SK-N-SH (cell line): ENCODE measurements around the gene MMP8. TPM values are rescaled to one million over a fixed set of nuclear protein-coding genes. Genes with fewer than 3 reads are reported as not detected.

Experiments used
- CTCF ChIA-PET: fragments of 300-600, 350-600 bp; formaldehyde crosslinking; extraction: SDS; loops from one replicate; lab custom pipeline; 2021; lab: Yijun Ruan, JAX
- POLR2A ChIA-PET: fragments of 350-600 bp; sonication (Branson Sonifier 250); formaldehyde crosslinking; extraction: SDS; loops from one replicate; lab custom pipeline; 2020; ENCODE audit warnings: antibody characterized with exemption, inconsistent platforms; lab: Yijun Ruan, JAX
- DNase-seq: peaks from one replicate; pipeline ENCODE4 v3.0.0; 2012
- H2AFZ ChIP-seq: fragments of 200-600 bp; sonication (generic); 2 replicates; pipeline ENCODE4 v1.8.1; 2016; ENCODE audit warnings: antibody characterized with exemption, mild to moderate bottlenecking, low read depth
- H3F3A ChIP-seq: fragments of 200-600 bp; sonication (generic); replicated peaks from 2 replicates; pipeline ENCODE3; 2016; ENCODE audit warnings: antibody characterized with exemption, mild to moderate bottlenecking; ENCODE audit not compliant: insufficient read depth
- H3K27ac ChIP-seq, 2 experiments: fragments of 200-500 bp in 1 of 2; fragments of 200-600 bp in 1 of 2; sonication (Bioruptor generic) in 1 of 2; sonication (generic), shearing (Covaris generic) in 1 of 2; 2 replicates each; pipeline versions ENCODE4 v1.5.1 to v1.6.1; 2014 to 2016; ENCODE audit warnings: low read depth in 2 of 2, inconsistent platforms in 1 of 2, low read length in 1 of 2, mild to moderate bottlenecking in 1 of 2, mixed read lengths in 1 of 2
- H3K27me3 ChIP-seq: fragments of 200-600 bp; sonication (generic), shearing (Covaris generic); 2 replicates; pipeline ENCODE4 v1.6.1; 2016; ENCODE audit warnings: mixed run types; ENCODE audit not compliant: insufficient read depth
- H3K36me3 ChIP-seq, 2 experiments: fragments of 200-500 bp in 1 of 2; fragments of 200-600 bp in 1 of 2; sonication (Bioruptor generic) in 1 of 2; sonication (generic) in 1 of 2; replicated peaks in 1 of 2; 2 replicates each; pipeline versions ENCODE3 to v1.5.1; 2014 to 2016; ENCODE audit warnings: low read length in 1 of 2, mild to moderate bottlenecking in 1 of 2; ENCODE audit not compliant: insufficient read depth in 2 of 2, control insufficient read depth in 1 of 2
- H3K4me1 ChIP-seq, 2 experiments: fragments of 200-500 bp in 1 of 2; fragments of 200-600 bp in 1 of 2; sonication (Bioruptor generic) in 1 of 2; sonication (generic), shearing (Covaris generic) in 1 of 2; 2 replicates each; pipeline versions ENCODE4 v1.5.1 to v1.6.1; 2014 to 2016; ENCODE audit warnings: low read depth in 1 of 2, low read length in 1 of 2, mixed run types in 1 of 2; ENCODE audit not compliant: insufficient read depth in 2 of 2, control insufficient read depth in 1 of 2
- H3K4me2 ChIP-seq: fragments of 200-600 bp; sonication (generic), shearing (Covaris generic); 2 replicates; pipeline ENCODE4 v1.6.1; 2017; ENCODE audit warnings: mixed run types
- H3K4me3 ChIP-seq, 2 experiments: fragments of 200-500 bp in 1 of 2; fragments of 200-600 bp in 1 of 2; sonication (Bioruptor generic) in 1 of 2; sonication (generic), shearing (Covaris generic) in 1 of 2; 2 replicates each; pipeline versions ENCODE4 v1.5.1 to v1.8.1; 2014 to 2016; ENCODE audit warnings: low read depth in 2 of 2, inconsistent platforms in 1 of 2, low read length in 1 of 2, mild to moderate bottlenecking in 1 of 2, mixed read lengths in 1 of 2, moderate library complexity in 1 of 2
- H3K79me2 ChIP-seq: fragments of 200-600 bp; sonication (generic); 2 replicates; pipeline ENCODE4 v1.8.1; 2017; ENCODE audit warnings: mild to moderate bottlenecking; ENCODE audit not compliant: insufficient read depth
- H3K9ac ChIP-seq: fragments of 200-600 bp; sonication (generic); 2 replicates; pipeline ENCODE4 v1.6.1; 2017; ENCODE audit warnings: mixed run types
- H3K9me2 ChIP-seq: fragments of 200-600 bp; sonication (generic); 2 replicates; pipeline ENCODE4 v1.6.1; 2017; ENCODE audit warnings: mixed run types
- H3K9me3 ChIP-seq: fragments of 200-600 bp; sonication (generic); 2 replicates; pipeline ENCODE4 v1.6.1; 2017; ENCODE audit warnings: mixed run types, mild to moderate bottlenecking, moderate library complexity
- H4K20me1 ChIP-seq: fragments of 200-600 bp; sonication (generic); 2 replicates; pipeline ENCODE4 v1.6.1; 2017; ENCODE audit warnings: mild to moderate bottlenecking, mixed run types; ENCODE audit not compliant: insufficient read depth
- EZH2phosphoT487 ChIP-seq: fragments of 200-600 bp; sonication (generic); IDR thresholded peaks from 2 replicates; pipeline ENCODE4 v1.6.1; 2017; ENCODE audit warnings: low read depth, mixed run types, mild to moderate bottlenecking, antibody characterized with exemption, moderate library complexity, borderline replicate concordance
- GABPA ChIP-seq: IDR thresholded peaks from 2 replicates; pipeline ENCODE4 v1.4.0; 2012; ENCODE audit warnings: low read depth, mild to moderate bottlenecking
- GATA2 ChIP-seq: sonication (generic); formaldehyde crosslinking; IDR thresholded peaks from 2 replicates; pipeline ENCODE4 v1.5.0; 2020; ENCODE audit warnings: mild to moderate bottlenecking, missing genetic modification reagents
- IRF3 ChIP-seq: fragments of 150-350 bp; IDR thresholded peaks from 2 replicates; pipeline ENCODE4 v1.6.1; 2016; ENCODE audit warnings: mild to moderate bottlenecking, low read depth, low read length
- PBX3 ChIP-seq: IDR thresholded peaks from 2 replicates; pipeline ENCODE4; 2012
- POLR2AphosphoS5 ChIP-seq: IDR thresholded peaks from 2 replicates; pipeline ENCODE4 v1.6.1; 2012; ENCODE audit warnings: low read depth, low read length
- REST ChIP-seq: IDR thresholded peaks from 2 replicates; pipeline ENCODE4 v1.6.1; 2012; ENCODE audit warnings: mild to moderate bottlenecking, low read depth, low read length, moderate library complexity
- SMC3 ChIP-seq: IDR thresholded peaks from 2 replicates; pipeline ENCODE4 v1.6.1; 2012; ENCODE audit warnings: low read depth, low read length, improper control_type of control experiment
- ZBTB33 ChIP-seq: IDR thresholded peaks from 2 replicates; pipeline ENCODE4 v1.4.0; 2012; ENCODE audit warnings: low read depth, borderline replicate concordance
- WGBS: methylation state at CpG from one replicate; pipeline ENCODE4 v1.1.6; 2017; ENCODE audit warnings: low lambda C conversion rate; 5-methylcytosine and 5-hydroxymethylcytosine counted together
- polyA plus RNA-seq, 3 experiments: library from polyadenylated mRNA; depleted of rRNA; stranded (reverse); fragments of >200 nt; gene quantifications; 2 replicates each; pipeline ENCODE4 v1.2.3, GENCODE V29; 2012

The MMP8 gene
- polyA plus RNA-seq, 1 of the 3 experiments (the other 2 are of a cell fraction) = 0.07 TPM

- Histone ChIP-seq H3K4me3 (no peak overlapping the region), H3K4me2 (no peak overlapping the region), H3K27ac (no peak overlapping the region), H3K9ac (no peak overlapping the region), H3K4me1 (no peaks in the 10 kb centered on the region), H3K9me3 (no peaks in the 10 kb centered on the region), H3K36me3 (no peaks in the 10 kb centered on the region), H3K79me2 (no peaks in the 10 kb centered on the region), H3F3A (no peaks in the 10 kb centered on the region), H4K20me1 (no peaks in the 10 kb centered on the region), H3K9me2 (no peaks in the 10 kb centered on the region), H2AFZ (no peak overlapping the region), H3K27me3 (peaks cover 4% of the 10 kb centered on the region; the same call in 1 of the 2 replicates)
- no peak for DNase-seq
- POLR2A ChIA-PET = no interaction called here
- WGBS = 11% methylated on average over 4 of the region's 4 CpGs
- CTCF ChIA-PET = no interaction called here
- TF ChIP-seq POLR2AphosphoS5 = no peak
- TF ChIP-seq SMC3 = no peak
- TF ChIP-seq EZH2phosphoT487 = no peak
- TF ChIP-seq REST = no peak
- TF ChIP-seq GABPA = no peak
- no peak for TF ChIP-seq IRF3
- TF ChIP-seq PBX3 = no peak
- TF ChIP-seq GATA2 = no peak
- TF ChIP-seq ZBTB33 = no peak
These were observed 16.1 kb downstream of the MMP8 start for GRCh38 chr11:102708654-102709053.
